Measurements from ENCODE around the gene WRAP73.
"Not testable (repeated sequence)": the region's sequence is repeated elsewhere in the genome, so short reads cannot be mapped to it uniquely, and the experiment has no call there.

Gene WRAP73

DNA sequence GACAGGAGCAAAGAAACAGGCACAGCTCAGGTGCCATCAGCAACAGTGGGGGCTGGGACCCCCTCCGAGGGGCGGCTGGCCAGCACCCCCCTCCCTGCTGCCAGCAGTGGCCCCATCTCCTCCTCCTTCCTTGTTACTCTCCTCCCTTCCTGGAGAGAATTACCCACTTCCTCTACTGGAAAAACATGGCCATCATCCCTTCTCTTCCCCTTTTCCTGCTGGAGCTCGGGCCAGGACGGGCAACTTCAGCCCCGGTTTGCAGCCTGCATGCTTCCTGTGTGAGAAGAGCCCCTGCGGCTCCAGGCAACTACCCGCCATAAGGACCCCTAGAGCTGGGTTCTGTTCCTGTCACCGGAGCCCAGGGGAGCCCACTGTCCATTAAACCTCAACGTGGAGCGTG is 56.2 kb downstream of the WRAP73 start:
- Histone ChIP-seq H3K27me3 (no peaks in the 10 kb centered on the region), H4K20me1 (peaks cover 83% of the 10 kb centered on the region), H3K27ac (peak overlapping the region; percentile 71), H3K4me3 (peak overlapping the region; percentile 41), H3K9me3 (no peaks in the 10 kb centered on the region), H3K4me1 (peaks cover 86% of the 10 kb centered on the region), H3K9ac (no peak overlapping the region; the same call in 1 of the 2 replicates), H3K4me2 (peak overlapping the region; percentile 94), H3K36me3 (peaks cover 32% of the 10 kb centered on the region)
- no peak for TF ChIP-seq Cebpa-rat (IDR thresholded peaks at IDR 0.05)

DNA sequence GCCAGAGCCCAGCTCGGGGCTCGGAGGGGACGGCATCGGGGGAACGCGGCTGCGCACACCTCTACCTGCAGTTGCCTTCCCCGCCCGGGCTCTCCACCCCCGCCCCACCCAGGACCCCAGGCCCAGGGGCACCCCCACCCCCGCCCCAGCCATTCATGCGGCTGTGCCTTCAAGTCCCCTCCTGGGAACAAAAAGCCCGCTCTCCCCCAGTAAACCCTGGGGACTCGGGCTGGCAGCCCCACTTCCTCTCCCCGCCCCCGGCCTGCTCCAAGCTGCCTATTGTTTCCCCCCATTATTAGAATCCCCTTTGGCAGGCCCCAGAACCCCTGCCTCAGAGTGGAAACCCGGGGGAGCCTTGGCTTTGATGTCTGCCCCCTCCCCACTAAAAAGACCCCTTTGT is 56.6 kb downstream of the WRAP73 start:
- Histone ChIP-seq H3K27ac (peak overlapping the region; percentile 71), H3K9ac (no peak overlapping the region; the same call in 1 of the 2 replicates), H3K9me3 (no peaks in the 10 kb centered on the region), H4K20me1 (peaks cover 82% of the 10 kb centered on the region), H3K4me1 (peaks cover 82% of the 10 kb centered on the region), H3K36me3 (peaks cover 32% of the 10 kb centered on the region), H3K4me2 (peak overlapping the region; percentile 94), H3K27me3 (no peaks in the 10 kb centered on the region), H3K4me3 (peak overlapping the region; percentile 41)
- no peak for TF ChIP-seq Cebpa-rat (IDR thresholded peaks at IDR 0.05)

DNA sequence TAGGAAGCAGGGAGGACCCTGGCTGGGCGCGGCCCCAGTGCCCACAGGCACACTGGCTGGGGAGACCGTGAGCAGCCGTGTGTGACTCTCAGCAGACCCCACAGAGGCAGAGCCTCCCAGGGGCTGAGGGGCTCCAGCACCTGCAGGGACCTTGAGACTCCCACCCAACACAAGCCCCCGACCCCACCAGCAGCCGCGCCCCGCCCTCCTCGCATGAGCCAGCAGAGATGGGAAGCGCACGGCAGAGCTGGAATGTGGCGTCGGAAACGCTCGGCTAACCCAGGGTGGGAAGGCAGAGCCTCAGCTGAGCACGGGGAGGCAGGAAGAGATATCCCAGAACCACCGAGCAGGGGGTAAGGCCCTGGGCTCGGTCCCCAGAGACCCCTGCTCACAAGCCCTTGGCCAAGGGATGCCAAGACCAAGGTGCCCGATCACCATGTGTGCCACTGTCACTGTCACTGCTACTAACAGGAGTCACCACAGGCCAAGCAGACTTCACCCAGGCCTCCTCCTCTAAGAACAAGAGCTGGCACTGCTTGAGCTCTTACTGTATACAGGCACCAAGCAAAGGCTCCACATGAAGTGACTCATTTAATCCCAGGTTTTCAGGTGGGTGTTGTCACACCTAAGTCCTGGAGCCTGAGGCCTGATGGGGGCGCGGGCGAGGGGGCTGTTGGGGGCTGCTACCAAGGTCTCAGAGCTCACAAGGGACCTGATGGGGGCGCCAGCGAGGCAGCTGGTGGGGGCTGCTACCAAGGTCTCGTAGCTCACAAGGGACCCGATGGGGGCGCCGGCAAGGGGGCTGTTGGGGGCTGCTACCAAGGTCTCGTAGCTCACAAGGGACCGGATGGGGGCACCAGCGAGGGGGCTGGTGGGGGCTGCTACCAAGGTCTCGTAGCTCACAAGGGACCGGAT is 58.7 kb downstream of the WRAP73 start:
- Histone ChIP-seq H3K36me3 (peaks cover 39% of the 10 kb centered on the region), H3K9ac (no peak overlapping the region), H3K4me1 (peaks cover 62% of the 10 kb centered on the region), H4K20me1 (peaks cover 80% of the 10 kb centered on the region), H3K4me2 (peak overlapping the region; percentile 94), H3K9me3 (no peaks in the 10 kb centered on the region; the same call in 1 of the 2 replicates), H3K27ac (no peak overlapping the region), H3K27me3 (no peaks in the 10 kb centered on the region), H3K4me3 (no peak overlapping the region)
- no peak for TF ChIP-seq Cebpa-rat (IDR thresholded peaks at IDR 0.05)

DNA sequence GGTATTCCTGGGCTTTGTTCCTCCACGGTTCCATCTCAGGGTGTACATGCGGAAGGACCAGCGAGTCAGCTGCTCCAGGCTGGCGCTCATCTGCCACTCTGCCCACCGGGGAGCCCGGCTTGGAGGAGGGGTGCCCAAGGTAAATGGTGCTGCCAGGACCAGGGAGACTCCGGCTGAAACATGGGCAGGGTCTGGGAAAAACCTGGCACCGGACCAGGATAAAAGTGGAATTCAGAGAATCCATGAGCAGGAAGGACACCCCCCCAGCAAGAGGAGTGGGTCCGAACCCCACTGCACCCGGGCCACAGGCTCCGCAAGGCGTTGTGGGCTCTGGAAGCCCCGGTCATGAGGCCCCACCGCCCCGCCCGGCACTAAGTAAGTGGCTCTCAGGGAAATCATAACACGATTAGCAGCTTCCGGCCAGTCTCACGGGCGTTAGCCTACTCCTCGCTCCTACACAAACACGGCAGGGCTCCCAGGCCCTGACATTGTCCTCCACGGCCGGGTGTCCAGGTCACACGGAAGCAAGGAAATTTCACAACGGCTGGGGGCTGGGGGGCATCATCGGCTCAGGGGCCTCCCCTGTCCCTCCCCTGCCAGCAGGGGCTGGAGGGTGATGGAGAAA is 59.7 kb downstream of the WRAP73 start:
- H3K36me3 ChIP-seq, result peaks cover 46% of the 10 kb centered on the region
- H3K27me3 ChIP-seq, result no peaks in the 10 kb centered on the region
- H3K9me3 ChIP-seq, result no peaks in the 10 kb centered on the region; the same call in 1 of the 2 replicates
- peaks cover 53% of the 10 kb centered on the region for H3K4me1 ChIP-seq
- H3K4me2 ChIP-seq, result peak overlapping the region; percentile 94; the same call in 1 of the 2 replicates
- no peak overlapping the region for H3K4me3 ChIP-seq
- no peak for TF ChIP-seq Cebpa-rat (IDR thresholded peaks at IDR 0.05)
- peaks cover 72% of the 10 kb centered on the region for H4K20me1 ChIP-seq
- H3K27ac ChIP-seq, result no peak overlapping the region
- H3K9ac ChIP-seq, result no peak overlapping the region

DNA sequence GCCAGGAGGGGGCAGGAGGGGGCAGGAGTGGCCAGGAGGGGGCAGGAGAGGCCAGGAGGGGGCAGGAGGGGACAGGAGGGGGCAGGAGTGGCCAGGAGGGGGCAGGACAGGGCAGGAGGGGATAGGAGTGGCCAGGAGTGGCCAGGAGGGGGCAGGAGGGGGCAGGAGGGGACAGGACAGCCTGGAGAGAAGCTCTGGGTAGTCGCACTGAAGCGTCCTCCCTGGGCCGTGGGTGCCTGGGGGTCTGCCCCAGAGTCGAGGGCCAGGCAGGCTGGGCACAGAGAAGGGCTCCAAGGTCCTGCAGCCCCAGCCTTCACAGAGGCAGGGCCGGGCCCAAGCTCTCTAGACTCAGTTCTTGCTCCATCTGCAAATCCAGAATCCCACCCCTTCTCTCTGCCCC is 61.5 kb downstream of the WRAP73 start:
- no peak for TF ChIP-seq Cebpa-rat (IDR thresholded peaks at IDR 0.05)
- Histone ChIP-seq H4K20me1 (peaks cover 73% of the 10 kb centered on the region), H3K4me3 (no peak overlapping the region), H3K27me3 (no peaks in the 10 kb centered on the region), H3K9me3 (peaks cover 12% of the 10 kb centered on the region; the same call in 1 of the 2 replicates), H3K9ac (no peak overlapping the region), H3K4me1 (peaks cover 47% of the 10 kb centered on the region), H3K4me2 (no peak overlapping the region), H3K27ac (no peak overlapping the region), H3K36me3 (peaks cover 55% of the 10 kb centered on the region)

DNA sequence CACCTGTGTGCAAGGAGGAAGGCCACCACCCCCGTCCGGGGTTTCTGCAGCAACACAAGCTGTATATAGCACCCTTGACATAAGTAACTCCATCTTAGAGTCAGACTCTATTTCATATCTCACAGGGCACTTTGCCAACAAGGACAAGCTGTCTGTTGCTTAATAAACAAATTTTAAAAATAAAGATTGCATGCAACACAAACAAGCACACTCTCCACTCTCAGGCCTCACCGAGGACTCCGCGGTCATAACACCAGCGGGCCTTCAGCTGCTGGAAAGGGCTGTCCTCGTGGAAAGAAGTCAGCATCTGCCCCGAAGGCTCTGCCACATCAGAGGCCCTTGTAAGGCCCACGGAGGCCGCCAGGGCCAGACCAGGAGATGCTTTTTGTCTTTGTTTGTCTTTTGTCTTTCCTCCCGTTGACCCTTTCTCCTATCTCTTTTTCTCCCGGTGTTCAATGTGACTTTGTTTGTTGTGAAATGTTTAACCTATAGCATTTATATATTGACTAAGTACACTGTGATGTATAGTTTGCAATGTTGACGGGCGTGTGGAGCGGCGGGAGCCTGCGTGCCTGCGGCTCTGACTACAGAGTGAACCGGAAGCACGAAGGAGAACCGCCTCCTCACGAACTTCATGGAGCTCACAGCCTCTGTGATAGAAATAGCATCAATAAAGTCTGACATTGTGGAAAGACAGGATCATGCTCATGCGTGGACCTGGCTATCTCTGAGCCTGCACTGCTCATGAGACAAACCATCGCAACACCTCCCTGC is 62.7 kb downstream of the WRAP73 start:
- Histone ChIP-seq H3K4me1 (peaks cover 45% of the 10 kb centered on the region), H3K36me3 (peaks cover 52% of the 10 kb centered on the region), H3K9ac (no peak overlapping the region), H3K27ac (no peak overlapping the region), H3K9me3 (peaks cover 12% of the 10 kb centered on the region; the same call in 1 of the 2 replicates), H4K20me1 (peaks cover 79% of the 10 kb centered on the region), H3K4me3 (no peak overlapping the region), H3K27me3 (no peaks in the 10 kb centered on the region), H3K4me2 (no peak overlapping the region)
- TF ChIP-seq Cebpa-rat (IDR thresholded peaks at IDR 0.05), result no peak

DNA sequence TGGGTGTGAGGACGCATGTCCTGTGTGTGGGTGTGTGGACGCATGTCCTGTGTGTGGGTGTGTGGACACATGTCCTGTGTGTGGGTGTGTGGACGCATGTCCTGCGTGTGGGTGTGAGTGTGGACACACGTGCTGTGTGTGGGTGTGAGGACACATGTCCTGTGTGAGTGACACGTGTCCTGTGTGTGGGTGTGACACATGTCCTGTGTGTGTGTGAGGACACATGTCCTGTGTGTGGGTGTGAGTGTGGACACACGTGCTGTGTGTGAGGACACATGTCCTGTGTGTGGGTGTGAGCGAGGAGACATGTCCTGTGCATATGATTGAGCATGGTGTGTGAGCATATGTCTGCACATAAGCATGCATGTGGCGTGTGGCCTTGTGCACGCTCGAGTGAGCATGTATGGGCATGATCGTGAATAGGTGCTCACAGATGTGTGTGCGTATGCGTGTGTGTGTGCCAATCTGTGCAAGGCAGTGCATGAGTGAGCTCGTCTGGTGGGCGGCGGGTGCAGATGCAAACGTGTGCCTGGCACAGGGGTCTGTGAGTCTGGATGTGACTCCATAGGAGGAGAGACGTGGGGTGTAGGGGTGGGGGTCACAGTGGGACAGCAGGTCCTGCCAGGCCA is 63.8 kb downstream of the WRAP73 start:
- H3K27ac ChIP-seq, result no peak overlapping the region
- peaks cover 12% of the 10 kb centered on the region; the same call in 1 of the 2 replicates for H3K9me3 ChIP-seq
- H3K4me1 ChIP-seq, result peaks cover 45% of the 10 kb centered on the region
- H3K36me3 ChIP-seq, result peaks cover 49% of the 10 kb centered on the region
- no peaks in the 10 kb centered on the region for H3K27me3 ChIP-seq
- no peak overlapping the region for H3K9ac ChIP-seq
- H4K20me1 ChIP-seq, result peaks cover 81% of the 10 kb centered on the region
- TF ChIP-seq Cebpa-rat (IDR thresholded peaks at IDR 0.05), result no peak
- no peak overlapping the region for H3K4me2 ChIP-seq
- no peak overlapping the region for H3K4me3 ChIP-seq

DNA sequence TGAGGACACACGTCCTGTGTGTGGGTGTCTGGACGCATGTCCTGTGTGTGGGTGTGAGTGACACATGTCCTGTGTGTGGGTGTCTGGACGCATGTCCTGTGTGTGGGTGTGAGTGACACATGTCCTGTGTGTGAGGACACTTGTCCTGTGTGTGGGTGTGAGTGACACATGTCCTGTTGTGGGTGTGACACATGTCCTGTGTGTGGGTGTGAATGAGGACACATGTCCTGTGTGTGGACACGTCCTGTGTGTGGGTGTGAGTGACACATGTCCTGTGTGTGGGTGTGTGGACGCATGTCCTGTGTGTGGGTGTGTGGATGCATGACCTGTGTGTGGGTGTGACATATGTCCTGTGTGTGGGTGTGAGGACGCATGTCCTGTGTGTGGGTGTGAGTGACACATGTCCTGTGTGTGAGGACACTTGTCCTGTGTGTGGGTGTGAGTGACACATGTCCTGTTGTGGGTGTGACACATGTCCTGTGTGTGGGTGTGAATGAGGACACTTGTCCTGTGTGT is 64.5 kb downstream of the WRAP73 start:
- H3K36me3 ChIP-seq, result peaks cover 45% of the 10 kb centered on the region
- not testable (repeated sequence) for H3K4me2 ChIP-seq, H3K9ac ChIP-seq, H3K27ac ChIP-seq, H3K4me3 ChIP-seq, H3K27me3 ChIP-seq
- peaks cover 45% of the 10 kb centered on the region for H3K4me1 ChIP-seq
- peaks cover 12% of the 10 kb centered on the region; the same call in 1 of the 2 replicates for H3K9me3 ChIP-seq
- H4K20me1 ChIP-seq, result peaks cover 81% of the 10 kb centered on the region

DNA sequence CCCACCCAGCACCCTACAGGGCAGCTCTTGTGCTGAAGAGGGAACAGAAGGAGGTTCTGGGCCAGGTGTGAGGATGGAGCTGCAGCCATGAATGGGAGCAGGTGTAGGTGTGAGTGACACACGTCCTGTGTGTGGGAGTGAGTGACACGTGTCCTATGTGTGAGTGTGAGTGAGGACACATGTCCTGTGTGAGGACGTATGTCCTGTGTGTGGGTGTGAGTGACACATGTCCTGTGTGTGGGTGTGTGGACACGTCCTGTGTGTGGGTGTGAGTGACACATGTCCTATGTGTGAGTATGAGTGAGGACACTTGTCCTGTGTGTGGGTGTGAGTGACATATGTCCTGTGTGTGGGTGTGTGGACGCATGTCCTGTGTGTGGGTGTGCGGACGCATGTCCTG is 65.0 kb downstream of the WRAP73 start:
- peak overlapping the region; percentile 43 for H3K4me2 ChIP-seq
- H4K20me1 ChIP-seq, result peaks cover 81% of the 10 kb centered on the region
- H3K27me3 ChIP-seq, result peaks cover under 1% of the 10 kb centered on the region
- no peak overlapping the region for H3K4me3 ChIP-seq
- no peak overlapping the region for H3K9ac ChIP-seq
- H3K4me1 ChIP-seq, result peaks cover 45% of the 10 kb centered on the region
- no peak overlapping the region for H3K27ac ChIP-seq
- peaks cover 40% of the 10 kb centered on the region for H3K36me3 ChIP-seq
- H3K9me3 ChIP-seq, result peaks cover 12% of the 10 kb centered on the region; the same call in 1 of the 2 replicates
- no peak for TF ChIP-seq Cebpa-rat (IDR thresholded peaks at IDR 0.05)

DNA sequence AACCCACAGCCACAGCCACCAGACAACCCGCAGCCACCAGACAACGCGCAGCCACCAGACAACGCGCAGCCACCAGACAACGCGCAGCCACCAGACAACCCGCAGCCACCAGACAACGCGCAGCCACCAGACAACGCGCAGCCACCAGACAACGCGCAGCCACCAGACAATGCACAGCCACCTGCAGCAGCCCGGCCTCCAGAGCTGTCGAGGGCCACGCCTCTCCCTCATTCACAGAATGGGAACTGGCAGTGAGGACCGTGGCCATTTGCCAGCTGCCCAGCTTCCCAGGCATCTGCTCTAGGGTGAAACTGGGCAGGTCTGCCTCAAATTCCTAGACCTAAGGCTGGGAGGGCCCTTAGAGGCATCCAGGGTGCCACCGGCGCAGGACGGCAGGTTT is 66.2 kb downstream of the WRAP73 start:
- H3K36me3 ChIP-seq, result peaks cover 34% of the 10 kb centered on the region
- H3K9me3 ChIP-seq, result peaks cover 12% of the 10 kb centered on the region; the same call in 1 of the 2 replicates
- not testable (repeated sequence) for H3K27ac ChIP-seq, H3K4me2 ChIP-seq, H3K9ac ChIP-seq, H3K4me3 ChIP-seq
- H3K27me3 ChIP-seq, result peaks cover 12% of the 10 kb centered on the region
- peaks cover 81% of the 10 kb centered on the region for H4K20me1 ChIP-seq
- H3K4me1 ChIP-seq, result peaks cover 57% of the 10 kb centered on the region
